Endothelial cell of umbilical vein (primary cell): ENCODE measurements around the gene UBE3B. TPM values are rescaled to one million over a fixed set of nuclear protein-coding genes. Genes with fewer than 3 reads are reported as not detected.

Experiments used
- BruUV-seq: library from RNA; stranded (reverse); fragments of 400-500 nt; replicated peaks from 2 replicates; lab custom pipeline; 2021; lab: Mats Ljungman, UMichigan
- CTCF ChIA-PET: fragments of 300-600, 350-600 bp; sonication (Branson Sonifier 250); formaldehyde crosslinking; loops from one replicate; lab custom pipeline; 2021; ENCODE audit warnings: antibody characterized with exemption, inconsistent platforms; lab: Charles Lee
- POLR2A ChIA-PET: fragments of 300-600, 350-600 bp; sonication (Branson Sonifier 250); formaldehyde crosslinking; loops from one replicate; lab custom pipeline; 2021; ENCODE audit warnings: antibody characterized with exemption, inconsistent platforms; lab: Charles Lee
- DNase-seq: peaks from one replicate; pipeline ENCODE4 v3.0.0-alpha.2; 2011; ENCODE audit warnings: low read depth, low spot score
- FAIRE-seq: peaks from 2 replicates; lab custom pipeline; 2011; peaks lifted over from hg19 to GRCh38; lab: Jason Lieb, UNC
- H2AFZ ChIP-seq: 2 replicates; pipeline ENCODE4 v1.6.0; 2012; ENCODE audit warnings: low read depth, low read length, control low read depth, inconsistent platforms
- H3K27ac ChIP-seq: 2 replicates; pipeline ENCODE4 v1.5.1; 2011; ENCODE audit warnings: low read depth, mild to moderate bottlenecking, control low read depth, low read length, moderate library complexity; ENCODE audit not compliant: insufficient read depth
- H3K27me3 ChIP-seq, 2 experiments: 2 replicates each; pipeline versions ENCODE4 v1.6.0 to v1.6.1; 2011; ENCODE audit warnings: low read length in 2 of 2, mixed read lengths in 1 of 2; ENCODE audit not compliant: control insufficient read depth in 2 of 2, insufficient read depth in 2 of 2
- H3K36me3 ChIP-seq, 2 experiments: 2 replicates in 1 of 2; 3 replicates in 1 of 2; pipeline ENCODE4 v1.5.1; 2011; ENCODE audit warnings: low read length in 2 of 2, mild to moderate bottlenecking in 1 of 2, moderate library complexity in 1 of 2; ENCODE audit not compliant: control insufficient read depth in 2 of 2, insufficient read depth in 2 of 2; ENCODE audit errors: extremely low read depth in 1 of 2
- H3K4me1 ChIP-seq: 3 replicates; pipeline ENCODE4 v1.5.1; 2011; ENCODE audit warnings: mild to moderate bottlenecking, low read length; ENCODE audit not compliant: control insufficient read depth, insufficient read depth; ENCODE audit errors: extremely low read depth
- H3K4me2 ChIP-seq: 2 replicates; pipeline ENCODE4 v1.6.1; 2011; ENCODE audit warnings: low read length, control low read depth, mixed read lengths; ENCODE audit not compliant: insufficient read depth
- H3K4me3 ChIP-seq, 3 experiments: fragments of 200-600 bp in 1 of 3; sonication (generic), shearing (Covaris generic) in 1 of 3; replicated peaks in 1 of 3; 2 replicates each; pipeline ENCODE4 v1.5.1; 2011 to 2016; ENCODE audit warnings: control low read depth in 3 of 3, low read length in 3 of 3, mild to moderate bottlenecking in 2 of 3, inconsistent platforms in 1 of 3, low read depth in 1 of 3, moderate library complexity in 1 of 3; ENCODE audit not compliant: insufficient read depth in 1 of 3
- H3K79me2 ChIP-seq: 2 replicates; pipeline ENCODE4 v1.6.0; 2012; ENCODE audit warnings: low read length, inconsistent platforms; ENCODE audit not compliant: control insufficient read depth, insufficient read depth
- H3K9ac ChIP-seq: replicated peaks from 2 replicates; pipeline ENCODE3; 2011; ENCODE audit warnings: low read length, control low read depth; ENCODE audit not compliant: insufficient read depth; ENCODE audit errors: extremely low read depth
- H3K9me1 ChIP-seq: replicated peaks from 3 replicates; pipeline ENCODE4 v1.6.0; 2011; ENCODE audit warnings: mild to moderate bottlenecking, low read length; ENCODE audit not compliant: control insufficient read depth, insufficient read depth; ENCODE audit errors: extremely low read depth
- H3K9me3 ChIP-seq: replicated peaks from 2 replicates; pipeline ENCODE4 v1.5.1; 2012; ENCODE audit warnings: low read length, inconsistent platforms; ENCODE audit not compliant: control insufficient read depth, insufficient read depth
- H4K20me1 ChIP-seq: replicated peaks from 2 replicates; pipeline ENCODE3; 2011; ENCODE audit warnings: mild to moderate bottlenecking, low read length; ENCODE audit not compliant: control insufficient read depth, insufficient read depth; ENCODE audit errors: extremely low read depth
- CTCF ChIP-seq, 2 donors: IDR thresholded peaks; 1 replicate in 1 of 2; 2 replicates in 1 of 2; pipeline ENCODE4 v1.5.1; 2011; ENCODE audit warnings: low read length in 2 of 2, mild to moderate bottlenecking in 2 of 2, moderate library complexity in 2 of 2, control low read depth in 1 of 2, inconsistent platforms in 1 of 2, low read depth in 1 of 2; ENCODE audit not compliant: insufficient read depth in 1 of 2; ENCODE audit errors: extremely low read depth in 1 of 2
- EZH2 ChIP-seq: IDR thresholded peaks from 2 replicates; pipeline ENCODE4 v1.6.1; 2012; ENCODE audit warnings: borderline replicate concordance, low read depth, mild to moderate bottlenecking, moderate library complexity, low read length, inconsistent platforms; ENCODE audit not compliant: severe bottlenecking
- FOS ChIP-seq: IDR thresholded peaks from 2 replicates; pipeline ENCODE4 v1.6.1; 2011; ENCODE audit warnings: mild to moderate bottlenecking, low read length, moderate library complexity, borderline replicate concordance; ENCODE audit not compliant: insufficient read depth
- GATA2 ChIP-seq: IDR thresholded peaks from 2 replicates; pipeline ENCODE4 v1.7.0; 2011; ENCODE audit warnings: low read depth, mild to moderate bottlenecking, moderate library complexity, mixed read lengths, low read length; ENCODE audit not compliant: insufficient read length, insufficient read depth
- JUN ChIP-seq: IDR thresholded peaks from 2 replicates; pipeline ENCODE4 v1.6.1; 2011; ENCODE audit warnings: borderline replicate concordance, low read depth; ENCODE audit not compliant: insufficient read length, insufficient read depth
- MAX ChIP-seq: IDR thresholded peaks from 2 replicates; pipeline ENCODE4 v1.6.1; 2011; ENCODE audit not compliant: insufficient read depth, insufficient read length
- MYC ChIP-seq: IDR thresholded peaks from one replicate; pipeline ENCODE4 v1.6.1; 2011; ENCODE audit warnings: mild to moderate bottlenecking, low read depth, low read length
- POLR2A ChIP-seq: IDR thresholded peaks from 2 replicates; pipeline ENCODE4 v1.6.1; 2012; ENCODE audit warnings: low read depth, mild to moderate bottlenecking, control low read depth, low read length
- POLR2AphosphoS5 ChIP-seq: IDR thresholded peaks from 2 replicates; pipeline ENCODE4 v1.6.1; 2012; ENCODE audit warnings: low read depth, mild to moderate bottlenecking, control low read depth, low read length, moderate library complexity; ENCODE audit not compliant: insufficient read depth
- dilution Hi-C: fragments of 300-500 bp; cut with MboI; formaldehyde crosslinking; loops from one replicate; pipeline ENCODE4 v1.15.0; 2019; ENCODE audit warnings: low sequenced_read_pairs; ENCODE audit not compliant: extremely low pct_ligation_motif_present
- intact Hi-C: fragments of 100-400 bp; cut with micrococcal nuclease; formaldehyde crosslinking; loops from one replicate; pipeline ENCODE4 v1.10.0; 2022
- polyA plus RNA-seq, 4 experiments: library from polyadenylated mRNA; depleted of rRNA in 3 of 4; stranded (reverse) in 3 of 4; unstranded in 1 of 4; fragments of >200 nt; gene quantifications; 2 replicates each; pipeline versions ENCODE4 v1.2.1 to v1.2.3, GENCODE V29; 2011 to 2012; ENCODE audit warnings: missing spikeins in 1 of 4
- total RNA-seq: library from RNA; stranded (reverse); gene quantifications from 2 replicates; pipeline ENCODE4 v1.2.3, GENCODE V29; 2021

UBE3B gene
- total and polyA plus RNA-seq, 2 donors (not counting 3 experiments of a cell fraction or from before 2014, with no cell fraction given): 24.9 to 40.8 TPM

DNA sequence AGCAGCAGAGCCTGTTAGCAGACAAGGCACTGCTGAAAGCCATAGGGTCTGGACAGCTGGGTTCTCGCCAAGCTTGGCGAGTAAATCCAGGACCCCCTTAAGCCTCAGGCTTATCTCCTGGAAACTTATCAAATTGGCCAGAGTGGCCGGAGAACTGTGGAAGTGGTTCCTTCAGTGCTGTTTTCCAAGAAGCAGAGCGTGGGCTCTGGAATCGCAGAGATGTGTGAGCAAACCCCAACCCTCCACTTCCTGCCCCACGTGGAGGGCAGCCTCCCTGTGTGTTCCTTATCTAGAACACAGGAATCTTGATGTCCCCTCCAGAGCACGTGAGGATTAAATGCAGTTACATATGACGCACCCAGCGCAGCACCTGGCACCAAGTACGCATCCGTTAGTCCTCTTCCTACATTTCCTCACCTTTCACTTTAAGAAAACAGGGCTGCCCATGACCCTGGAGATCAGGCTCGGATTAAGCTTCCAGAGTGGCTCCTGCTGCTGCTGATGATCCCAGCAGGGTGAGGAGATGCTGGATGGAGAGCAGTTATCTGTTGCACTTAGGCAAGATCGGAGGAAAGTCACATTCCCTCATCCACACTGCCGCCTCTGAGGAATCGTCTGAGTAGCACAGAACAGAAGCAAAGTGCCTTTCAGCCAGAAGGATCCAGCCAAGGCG lies 60.9 kb downstream of the UBE3B start:
- no peaks in the 10 kb centered on the region for H3K9me1 ChIP-seq
- dilution Hi-C loops: no loop called here
- H3K27me3 ChIP-seq: no peaks in the 10 kb centered on the region
- no peak for FAIRE-seq
- no TSS peak for BruUV-seq
- H3K9me3 ChIP-seq: no peaks in the 10 kb centered on the region
- no peak overlapping the region for H3K4me2 ChIP-seq
- H3K4me3 ChIP-seq: no peak overlapping the region
- no peaks in the 10 kb centered on the region for H4K20me1 ChIP-seq
- H3K27ac ChIP-seq: no peak overlapping the region
- H3K4me1 ChIP-seq: peaks cover 13% of the 10 kb centered on the region
- no peaks in the 10 kb centered on the region for H3K79me2 ChIP-seq
- intact Hi-C loops: no loop called here
- peaks cover 0 to 7% of the 10 kb centered on the region in 2 experiments for H3K36me3 ChIP-seq
- ChIA-PET POLR2A (no interaction called here), CTCF (interaction anchor here (2.4 kb wide), 1 partner anchor 19 kb away, joined by 10 read pairs; no protein-coding TSS in a partner anchor)
- no peak overlapping the region for H2AFZ ChIP-seq
- DNase-seq: no peak
- TF ChIP-seq EZH2 (no peak), CTCF (IDR thresholded peaks at IDR 0.05; ENCODE audit: extremely low read depth in 1 of 2, insufficient read depth in 1 of 2, low read depth in 1 of 2, low read length in 2 of 2) (no peak), JUN (no peak), POLR2AphosphoS5 (no peak), MAX (no peak), FOS (no peak), MYC (no peak), GATA2 (no peak), POLR2A (no peak)
- no peak overlapping the region for H3K9ac ChIP-seq
